Esophagus squamous epithelium (tissue), 4 donors: Measurements from ENCODE around the gene GPC5.

Experiments used
- CTCF ChIP-seq, 6 experiments: fragments of 450-650 bp in 4 of 6; fragments of 200-600 bp in 2 of 6; sonication (generic) in 2 of 6; IDR thresholded peaks; one replicate each; pipeline ENCODE4 v1.5.1; 2016 to 2019; ENCODE audit warnings: antibody characterized with exemption in 6 of 6, mild to moderate bottlenecking in 4 of 6, moderate library complexity in 4 of 6
- POLR2A ChIP-seq, 4 donors: fragments of 450-650 bp; IDR thresholded peaks; one replicate each; pipeline ENCODE4 v1.6.1; 2017; ENCODE audit warnings: antibody characterized with exemption in 4 of 4, mild to moderate bottlenecking in 4 of 4, moderate library complexity in 3 of 4

- no peak for TF ChIP-seq CTCF (IDR thresholded peaks at IDR 0.05)
- no peak for TF ChIP-seq POLR2A (IDR thresholded peaks at IDR 0.05)
Observed at GRCh38 chr13:92218615-92219014, 820.2 kb downstream of the GPC5 start.
